ENCODE data around the gene SORL1-AS1.

SORL1-AS1 gene

DNA sequence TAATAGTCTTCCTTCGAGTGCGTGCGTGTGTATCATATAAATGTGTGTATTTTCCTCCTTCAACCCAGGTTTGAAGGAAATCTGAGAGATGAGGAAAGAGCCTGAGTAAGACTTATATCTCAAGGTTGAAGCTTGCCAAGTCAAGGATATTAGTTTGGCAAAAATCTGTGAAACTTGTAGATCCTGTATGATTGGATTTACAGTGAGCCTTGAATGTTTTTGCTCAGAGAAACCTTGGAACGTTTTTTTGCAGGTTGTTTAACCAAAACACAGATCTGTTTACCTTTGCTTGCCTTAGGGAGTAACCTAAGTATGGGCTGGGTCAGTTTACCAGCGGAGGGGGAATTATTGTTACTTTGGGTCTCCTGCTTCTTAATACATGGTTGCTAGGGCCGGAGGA is 35.9 kb upstream of the SORL1-AS1 start:
- Mint-ChIP-seq H3K4me3 (no peak overlapping the region), H3K9me3 (no peaks in the 10 kb centered on the region), H3K4me1 (peaks cover 15% of the 10 kb centered on the region), H3K27me3 (ENCODE audit: low read depth) (no peaks in the 10 kb centered on the region), H3K27ac (peak overlapping the region; percentile 42; the same call in 1 of the 2 replicates), H3K36me3 (peaks cover 61% of the 10 kb centered on the region)
- POLR2A ChIA-PET: no interaction called here
- CTCF ChIA-PET: no interaction called here
- no peak for TF ChIP-seq ELF4 (CRISPR knock-in tag; IDR thresholded peaks at IDR 0.05; ENCODE audit: low read depth)
- TF ChIP-seq, protein P1, sequence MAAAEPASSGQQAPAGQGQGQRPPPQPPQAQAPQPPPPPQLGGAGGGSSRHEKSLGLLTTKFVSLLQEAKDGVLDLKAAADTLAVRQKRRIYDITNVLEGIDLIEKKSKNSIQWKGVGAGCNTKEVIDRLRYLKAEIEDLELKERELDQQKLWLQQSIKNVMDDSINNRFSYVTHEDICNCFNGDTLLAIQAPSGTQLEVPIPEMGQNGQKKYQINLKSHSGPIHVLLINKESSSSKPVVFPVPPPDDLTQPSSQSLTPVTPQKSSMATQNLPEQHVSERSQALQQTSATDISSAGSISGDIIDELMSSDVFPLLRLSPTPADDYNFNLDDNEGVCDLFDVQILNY (CRISPR knock-in tag; IDR thresholded peaks at IDR 0.05): no peak
- TF ChIP-seq, protein P2, sequence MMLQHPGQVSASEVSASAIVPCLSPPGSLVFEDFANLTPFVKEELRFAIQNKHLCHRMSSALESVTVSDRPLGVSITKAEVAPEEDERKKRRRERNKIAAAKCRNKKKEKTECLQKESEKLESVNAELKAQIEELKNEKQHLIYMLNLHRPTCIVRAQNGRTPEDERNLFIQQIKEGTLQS (CRISPR knock-in tag; conservative IDR thresholded peaks at IDR 0.05): no peak
- TF ChIP-seq, protein P3, sequence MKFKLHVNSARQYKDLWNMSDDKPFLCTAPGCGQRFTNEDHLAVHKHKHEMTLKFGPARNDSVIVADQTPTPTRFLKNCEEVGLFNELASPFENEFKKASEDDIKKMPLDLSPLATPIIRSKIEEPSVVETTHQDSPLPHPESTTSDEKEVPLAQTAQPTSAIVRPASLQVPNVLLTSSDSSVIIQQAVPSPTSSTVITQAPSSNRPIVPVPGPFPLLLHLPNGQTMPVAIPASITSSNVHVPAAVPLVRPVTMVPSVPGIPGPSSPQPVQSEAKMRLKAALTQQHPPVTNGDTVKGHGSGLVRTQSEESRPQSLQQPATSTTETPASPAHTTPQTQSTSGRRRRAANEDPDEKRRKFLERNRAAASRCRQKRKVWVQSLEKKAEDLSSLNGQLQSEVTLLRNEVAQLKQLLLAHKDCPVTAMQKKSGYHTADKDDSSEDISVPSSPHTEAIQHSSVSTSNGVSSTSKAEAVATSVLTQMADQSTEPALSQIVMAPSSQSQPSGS (CRISPR knock-in tag; IDR thresholded peaks at IDR 0.05; ENCODE audit: borderline replicate concordance, low read depth): no peak
- no peak for TF ChIP-seq SMAD4 (CRISPR knock-in tag; IDR thresholded peaks at IDR 0.05)
- TF ChIP-seq TP53 (CRISPR knock-in tag; IDR thresholded peaks at IDR 0.05): no peak
- TF ChIP-seq, protein P4, sequence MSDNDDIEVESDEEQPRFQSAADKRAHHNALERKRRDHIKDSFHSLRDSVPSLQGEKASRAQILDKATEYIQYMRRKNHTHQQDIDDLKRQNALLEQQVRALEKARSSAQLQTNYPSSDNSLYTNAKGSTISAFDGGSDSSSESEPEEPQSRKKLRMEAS (CRISPR knock-in tag; IDR thresholded peaks at IDR 0.05): no peak
- no peak for TF ChIP-seq TCF7 (CRISPR knock-in tag; IDR thresholded peaks at IDR 0.05; ENCODE audit: low read depth)
- TF ChIP-seq PRRX2 (CRISPR knock-in tag; IDR thresholded peaks at IDR 0.05): no peak
- TF ChIP-seq, protein P5, sequence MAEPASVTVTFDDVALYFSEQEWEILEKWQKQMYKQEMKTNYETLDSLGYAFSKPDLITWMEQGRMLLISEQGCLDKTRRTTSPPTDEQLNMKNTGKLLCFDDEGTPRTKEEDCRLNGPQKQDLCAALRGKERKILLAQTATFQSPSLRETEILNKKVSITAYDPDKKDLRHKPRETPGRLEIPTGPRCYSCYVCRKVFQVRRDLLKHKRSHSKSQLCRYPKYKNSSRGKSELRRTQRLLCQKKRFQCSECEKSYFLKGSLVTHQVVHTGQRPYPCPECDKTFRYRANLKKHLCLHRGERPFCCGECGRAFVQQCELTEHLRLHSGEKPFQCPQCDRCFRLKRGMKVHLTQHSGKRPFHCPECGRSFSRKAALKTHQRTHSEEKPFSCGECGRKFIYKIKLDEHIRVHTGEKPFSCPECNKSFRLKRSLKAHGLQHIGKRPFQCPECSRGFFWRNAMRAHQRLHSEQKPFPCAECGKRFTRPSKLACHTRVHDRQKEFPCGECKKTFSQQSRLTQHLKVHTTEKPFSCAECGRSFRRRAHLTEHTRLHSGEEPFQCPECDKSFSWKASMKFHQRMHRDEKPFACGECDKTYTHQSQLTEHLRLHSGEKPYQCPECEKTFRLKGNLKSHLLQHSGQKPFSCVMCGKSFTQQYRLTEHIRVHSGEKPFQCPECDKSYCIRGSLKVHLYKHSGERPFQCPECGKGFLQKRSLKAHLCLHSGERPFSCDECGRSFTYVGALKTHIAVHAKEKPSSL (CRISPR knock-in tag; conservative IDR thresholded peaks at IDR 0.05): no peak
- TF ChIP-seq JUN (CRISPR knock-in tag; IDR thresholded peaks at IDR 0.05): no peak
- no peak for ATAC-seq
- no peak for DNase-seq (ENCODE audit: low spot score)

DNA sequence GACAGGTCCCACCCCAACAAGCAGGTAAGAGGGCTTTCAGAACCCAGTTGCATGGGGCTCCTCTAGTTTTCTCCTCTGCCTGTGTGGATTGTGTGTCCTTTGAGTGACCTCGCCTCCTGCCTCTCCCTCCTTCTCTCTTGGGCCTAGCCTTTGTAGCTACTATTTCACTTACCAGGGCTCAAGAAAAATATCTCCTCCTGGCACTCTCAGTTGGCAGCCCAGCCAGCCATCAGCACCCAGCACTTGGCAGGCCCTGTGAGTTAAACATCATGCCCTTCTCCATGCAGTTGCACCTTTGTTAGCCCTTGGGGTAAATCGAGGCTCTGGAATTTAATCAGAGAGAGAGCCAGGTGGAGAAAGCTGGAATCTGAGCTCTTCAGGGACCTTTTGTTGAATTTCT is 35.4 kb upstream of the SORL1-AS1 start:
- ATAC-seq: no peak
- no peak for TF ChIP-seq GABPB1 (CRISPR knock-in tag; IDR thresholded peaks at IDR 0.05)
- TF ChIP-seq, protein P2 (CRISPR knock-in tag; conservative IDR thresholded peaks at IDR 0.05): no peak
- TF ChIP-seq ZNF138 (CRISPR knock-in tag; conservative IDR thresholded peaks at IDR 0.05): no peak
- TF ChIP-seq, protein P6, sequence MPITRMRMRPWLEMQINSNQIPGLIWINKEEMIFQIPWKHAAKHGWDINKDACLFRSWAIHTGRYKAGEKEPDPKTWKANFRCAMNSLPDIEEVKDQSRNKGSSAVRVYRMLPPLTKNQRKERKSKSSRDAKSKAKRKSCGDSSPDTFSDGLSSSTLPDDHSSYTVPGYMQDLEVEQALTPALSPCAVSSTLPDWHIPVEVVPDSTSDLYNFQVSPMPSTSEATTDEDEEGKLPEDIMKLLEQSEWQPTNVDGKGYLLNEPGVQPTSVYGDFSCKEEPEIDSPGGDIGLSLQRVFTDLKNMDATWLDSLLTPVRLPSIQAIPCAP (CRISPR knock-in tag; IDR thresholded peaks at IDR 0.05): no peak
- TF ChIP-seq NFE2L1 (CRISPR knock-in tag; IDR thresholded peaks at IDR 0.05): no peak
- no peak for TF ChIP-seq OVOL2 (CRISPR knock-in tag; IDR thresholded peaks at IDR 0.05; ENCODE audit: borderline replicate concordance)
- no peak for TF ChIP-seq ZNF121 (CRISPR knock-in tag; IDR thresholded peaks at IDR 0.05)
- TF ChIP-seq TEAD4 (CRISPR knock-in tag; IDR thresholded peaks at IDR 0.05): no peak
- no peak for TF ChIP-seq NR3C1 (CRISPR knock-in tag; conservative IDR thresholded peaks at IDR 0.05; ENCODE audit: low read depth)
- TF ChIP-seq ZNF423 (CRISPR knock-in tag; IDR thresholded peaks at IDR 0.05): no peak
- no peak for TF ChIP-seq NFYB (CRISPR knock-in tag; conservative IDR thresholded peaks at IDR 0.05; ENCODE audit: low read depth)
- peaks cover 58% of the 10 kb centered on the region for H3K36me3 Mint-ChIP-seq
- H3K4me3 Mint-ChIP-seq: no peak overlapping the region
- no peak for DNase-seq (ENCODE audit: low spot score)
- ChIA-PET CTCF (no interaction called here), POLR2A (no interaction called here)
- H3K27ac Mint-ChIP-seq: peak overlapping the region; percentile 42; the same call in 1 of the 2 replicates
- peaks cover 17% of the 10 kb centered on the region for H3K4me1 Mint-ChIP-seq
- no peaks in the 10 kb centered on the region for H3K27me3 Mint-ChIP-seq (ENCODE audit: low read depth)
- no peaks in the 10 kb centered on the region for H3K9me3 Mint-ChIP-seq

Data from WTC11 (cell line).